A549 (cell line): ENCODE measurements around the gene ADAMTSL3. TPM values are rescaled to one million over a fixed set of nuclear protein-coding genes. Genes with fewer than 3 reads are reported as not detected.

Experiments used
- ATAC-seq, 2 experiments: fragments of 200-7000 bp in 1 of 2; fragments of >200 bp in 1 of 2; cut with Nextera tagmentation in 1 of 2; cut with Tn5 transposase in 1 of 2; 3 replicates each; pipeline versions ENCODE4 v1.8.0 to v1.9.1; 2018 to 2020; ENCODE audit warnings: mild to moderate bottlenecking in 1 of 2, moderate library complexity in 1 of 2
- CTCF ChIA-PET: fragments of 300-600 bp; sonication (Branson Sonifier 250); formaldehyde crosslinking; extraction: SDS; loops from one replicate; lab custom pipeline; 2021; ENCODE audit warnings: antibody characterized with exemption, inconsistent platforms; lab: Yijun Ruan, JAX
- POLR2A ChIA-PET: fragments of 350-600 bp; formaldehyde crosslinking; extraction: SDS; loops from one replicate; lab custom pipeline; 2021; ENCODE audit warnings: antibody characterized with exemption, inconsistent platforms; lab: Yijun Ruan, JAX
- DNase-seq, 2 experiments: peaks; one replicate each; pipeline versions ENCODE4 v3.0.0 to v3.0.0-alpha.2; 2011 to 2016; ENCODE audit warnings: low read depth in 1 of 2, low spot score in 1 of 2
- FAIRE-seq: peaks from 2 replicates; lab custom pipeline; 2011; peaks lifted over from hg19 to GRCh38; lab: Jason Lieb, UNC
- H3K27ac ChIP-seq, 2 experiments: fragments of >200 bp; sonication (Bioruptor Twin); formaldehyde crosslinking; 3 replicates each; pipeline ENCODE4 v1.5.1; 2016 to 2017
- H3K4me1 ChIP-seq: fragments of >200 bp; sonication (Bioruptor Twin); formaldehyde crosslinking; 3 replicates; pipeline ENCODE4 v1.6.1; 2016
- H3K4me2 ChIP-seq: fragments of >200 bp; sonication (Bioruptor Twin); formaldehyde crosslinking; 3 replicates; pipeline ENCODE4 v1.6.1; 2016
- H3K4me3 ChIP-seq: fragments of >200 bp; sonication (Bioruptor Twin); formaldehyde crosslinking; 3 replicates; pipeline ENCODE4 v1.5.1; 2016
- H3K9me3 ChIP-seq: fragments of >200 bp; sonication (Bioruptor Twin); formaldehyde crosslinking; 3 replicates; pipeline ENCODE4 v1.6.1; 2016
- BHLHE40 ChIP-seq: IDR thresholded peaks from 2 replicates; pipeline ENCODE4 v1.6.1; 2012; ENCODE audit warnings: low read depth, low read length, inconsistent platforms
- CBX8 ChIP-seq: fragments of 200-600 bp; sonication (generic); IDR thresholded peaks from 2 replicates; pipeline ENCODE4 v1.6.1; 2016
- CHD2 ChIP-seq: fragments of 150-350 bp; IDR thresholded peaks from 2 replicates; pipeline ENCODE4 v1.6.1; 2014; ENCODE audit warnings: low read length; ENCODE audit not compliant: partially characterized antibody
- EP300 ChIP-seq, 2 experiments: fragments of >200 bp; sonication (Bioruptor Twin); formaldehyde crosslinking; IDR thresholded peaks; 2 replicates in 1 of 2; 3 replicates in 1 of 2; pipeline ENCODE4 v1.6.1; 2016 to 2017
- FOSB ChIP-seq: fragments of 250-450 bp; sonication (Bioruptor Pico); IDR thresholded peaks from 2 replicates; pipeline ENCODE4 v1.5.0; 2020; ENCODE audit warnings: mild to moderate bottlenecking, moderate library complexity
- FOSL2 ChIP-seq, 2 experiments: fragments of 450-650 bp in 1 of 2; fragments of >200 bp in 1 of 2; sonication (Bioruptor Twin) in 1 of 2; formaldehyde crosslinking; IDR thresholded peaks; 2 replicates each; pipeline versions ENCODE4 v1.5.0 to v1.6.1; 2016 to 2020; ENCODE audit warnings: mild to moderate bottlenecking in 1 of 2, moderate library complexity in 1 of 2
- HOXB5 ChIP-seq: fragments of 250-450 bp; sonication (Bioruptor Pico); IDR thresholded peaks from 2 replicates; pipeline ENCODE4 v1.5.0; 2020; ENCODE audit warnings: mild to moderate bottlenecking, moderate library complexity
- JUNB ChIP-seq: fragments of >200 bp; sonication (Bioruptor Twin); formaldehyde crosslinking; IDR thresholded peaks from 2 replicates; pipeline ENCODE4 v1.6.1; 2016
- NFE2L2 ChIP-seq: fragments of 150-350 bp; conservative IDR thresholded peaks from 2 replicates; pipeline ENCODE4 v1.6.1; 2014; ENCODE audit warnings: low read length
- NPAS2 ChIP-seq: fragments of 250-450 bp; sonication (Bioruptor Pico); IDR thresholded peaks from 2 replicates; pipeline ENCODE4 v1.8.0; 2022; ENCODE audit warnings: mild to moderate bottlenecking, moderate library complexity, borderline replicate concordance
- PHF8 ChIP-seq: fragments of 200-600 bp; sonication (generic); IDR thresholded peaks from 2 replicates; pipeline ENCODE4 v1.6.1; 2016; ENCODE audit warnings: low read depth, mild to moderate bottlenecking, antibody characterized with exemption, moderate library complexity, borderline replicate concordance
- WGBS: methylation state at CpG from one replicate; pipeline ENCODE4 v1.1.6; 2017; ENCODE audit errors: missing lambda C conversion rate; 5-methylcytosine and 5-hydroxymethylcytosine counted together
- polyA plus RNA-seq, 4 experiments: library from polyadenylated mRNA; depleted of rRNA in 3 of 4; stranded (reverse); fragments of >200 nt; fragmentation: RNase III in 1 of 4; extraction: RNeasy Plus Mini Kit Qiagen cat#74134 plus additional on column Dnase treatment in 1 of 4; gene quantifications; 2 replicates in 3 of 4; 3 replicates in 1 of 4; pipeline ENCODE4 v1.2.3, GENCODE V29; 2011 to 2017
- TF ChIP-seq, protein P1 (sequence below): fragments of >200 bp; sonication (Bioruptor Twin); formaldehyde crosslinking; IDR thresholded peaks from 2 replicates; pipeline ENCODE4 v1.6.1; 2016
- TF ChIP-seq, protein P2 (sequence below): IDR thresholded peaks from 2 replicates; pipeline ENCODE4 v1.6.1; 2012
- TF ChIP-seq, protein P3 (sequence below): fragments of 200-600 bp; sonication (generic); IDR thresholded peaks from 2 replicates; pipeline ENCODE4 v1.6.1; 2016; ENCODE audit warnings: antibody characterized with exemption, mild to moderate bottlenecking, moderate library complexity
- TF ChIP-seq, protein P4 (sequence below): fragments of 250-450 bp; sonication (Bioruptor Pico); IDR thresholded peaks from 2 replicates; pipeline ENCODE4 v1.5.0; 2021; ENCODE audit warnings: mild to moderate bottlenecking, moderate library complexity, borderline replicate concordance

The ADAMTSL3 gene
- polyA plus RNA-seq, 2 of the 4 experiments (the other 2 are of a cell fraction): 0.22 to 0.25 TPM

DNA sequence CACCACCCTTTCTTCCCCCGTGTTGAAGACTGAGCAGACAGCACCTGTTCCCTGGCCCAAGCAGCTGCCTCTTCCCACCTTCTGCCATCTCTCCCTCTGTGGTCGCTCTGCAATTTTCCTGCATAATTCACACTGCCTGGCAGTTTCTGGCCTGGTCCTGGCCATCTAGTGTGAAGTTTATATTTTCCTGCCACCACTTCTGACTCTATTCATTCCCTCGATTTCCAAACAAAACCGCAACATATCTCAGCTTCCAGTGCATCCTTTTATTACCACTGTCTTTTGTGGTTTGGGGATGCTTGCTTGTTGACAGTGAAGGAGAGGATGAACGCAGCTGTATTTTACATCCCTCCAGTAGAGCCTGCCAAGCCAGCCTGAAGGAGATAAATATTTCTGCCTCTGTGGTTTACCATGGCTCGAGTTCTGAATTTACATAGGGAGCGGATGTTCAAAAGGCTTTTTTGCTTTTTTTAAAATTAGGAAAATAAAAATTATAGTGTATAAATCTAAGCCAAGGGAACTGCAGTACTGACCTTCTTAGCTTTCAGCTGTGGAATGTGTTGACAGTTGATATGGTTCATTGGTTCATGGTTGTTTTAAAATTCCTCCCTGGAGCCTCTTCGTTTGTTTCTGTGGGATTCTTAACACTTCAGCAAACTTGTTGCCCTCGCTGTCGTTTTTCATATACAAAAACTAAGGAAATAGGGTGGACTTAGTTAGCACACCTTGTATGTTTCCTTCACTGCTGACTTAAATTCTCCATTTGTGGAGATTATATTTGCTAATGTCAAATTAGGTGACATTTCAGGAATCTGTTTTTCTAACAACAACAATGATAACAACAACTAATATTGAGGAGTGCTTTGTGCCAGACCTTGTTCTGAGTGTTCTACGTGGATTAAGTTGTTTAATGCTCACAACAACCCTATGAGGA, 250.5 kb downstream of the ADAMTSL3 start:
- FAIRE-seq: no peak
- no peak overlapping the region for H3K27ac ChIP-seq
- H3K4me1 ChIP-seq: no peaks in the 10 kb centered on the region
- peak in 1 of 2 experiments; percentile 8; a peak in 2 of 6 replicates for ATAC-seq
- H3K4me2 ChIP-seq: no peak overlapping the region
- 20% methylated on average over 11 of the region's 11 CpGs for WGBS
- H3K4me3 ChIP-seq: no peak overlapping the region
- no peak for DNase-seq
- TF ChIP-seq NPAS2 (CRISPR knock-in tag): no peak
- CTCF ChIA-PET: no interaction called here
- H3K9me3 ChIP-seq: no peaks in the 10 kb centered on the region; the same call in 2 of the 3 replicates
- POLR2A ChIA-PET: interaction anchor here (0.7 kb wide), 1 partner anchor 9 kb away, joined by 3 read pairs; no protein-coding TSS in a partner anchor

DNA sequence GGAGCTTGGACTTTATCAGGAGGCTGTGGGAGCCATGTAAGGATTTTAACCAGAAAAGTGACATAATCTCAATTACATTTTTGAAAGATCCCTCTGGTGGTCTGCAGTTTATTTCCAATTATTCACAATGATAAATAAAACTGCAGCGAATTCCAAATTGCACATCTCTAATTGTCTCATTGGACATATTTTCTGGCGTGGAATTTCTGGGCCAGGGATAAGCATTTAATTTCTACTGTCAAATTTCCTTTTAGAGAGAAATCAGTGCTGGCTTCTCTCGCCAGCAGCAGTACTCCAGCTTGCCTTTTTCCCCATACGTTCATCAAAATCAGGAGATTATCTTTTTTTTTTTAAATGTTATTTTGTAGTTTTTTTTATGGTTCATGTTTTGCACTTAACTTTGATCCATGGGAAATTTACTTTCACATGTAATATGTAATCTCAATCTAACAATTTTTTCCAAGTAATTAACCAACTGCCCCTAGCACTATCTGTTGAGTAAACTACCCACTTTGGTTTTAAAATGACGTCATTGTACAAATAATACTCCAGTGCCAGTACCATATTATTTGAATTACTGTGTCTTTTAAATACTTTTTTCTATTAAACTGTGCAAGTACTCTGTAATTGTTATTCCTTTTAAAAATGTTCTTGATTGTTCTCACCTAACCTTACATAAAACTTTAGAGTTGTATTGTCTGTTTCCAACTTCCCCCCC, 251.8 kb downstream of the ADAMTSL3 start:
- 20% methylated on average over 5 of the region's 5 CpGs for WGBS
- DNase-seq: no peak

DNA sequence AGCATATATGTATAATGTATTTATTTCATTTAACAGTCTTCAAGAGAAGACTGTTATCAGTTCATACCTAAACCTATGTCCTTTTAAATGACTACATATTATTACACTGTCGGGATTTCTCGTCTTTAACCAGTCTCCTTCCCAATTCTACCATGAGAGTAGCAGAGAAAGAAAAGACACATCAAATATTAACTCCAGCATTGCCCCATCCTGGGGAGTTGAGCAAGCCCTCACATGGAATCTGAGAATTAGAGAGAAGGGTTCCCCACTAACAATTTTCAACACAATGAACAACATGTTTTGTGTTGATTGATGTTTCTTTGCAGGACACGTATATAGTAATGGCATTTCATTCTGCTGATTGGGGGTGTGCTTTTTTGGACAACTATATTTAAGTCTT, 257.4 kb downstream of the ADAMTSL3 start:
- Histone ChIP-seq H3K9me3 (no peaks in the 10 kb centered on the region; the same call in 2 of the 3 replicates), H3K4me2 (no peak overlapping the region), H3K4me1 (no peaks in the 10 kb centered on the region), H3K27ac (no peak overlapping the region), H3K4me3 (no peak overlapping the region)
- POLR2A ChIA-PET: no interaction called here
- DNase-seq (no peak), FAIRE-seq (peak; percentile 28), ATAC-seq (no peak)
- TF ChIP-seq HOXB5 (CRISPR knock-in tag) (no peak), PHF8 (no peak), FOSB (CRISPR knock-in tag) (no peak), EP300 (IDR thresholded peaks at IDR 0.05) (no peak), BHLHE40 (no peak), CBX8 (no peak), CHD2 (no peak), JUNB (no peak), NFE2L2 (no peak)
- TF ChIP-seq, protein P1, sequence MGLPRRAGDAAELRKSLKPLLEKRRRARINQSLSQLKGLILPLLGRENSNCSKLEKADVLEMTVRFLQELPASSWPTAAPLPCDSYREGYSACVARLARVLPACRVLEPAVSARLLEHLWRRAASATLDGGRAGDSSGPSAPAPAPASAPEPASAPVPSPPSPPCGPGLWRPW: no peak
- TF ChIP-seq, protein P2, sequence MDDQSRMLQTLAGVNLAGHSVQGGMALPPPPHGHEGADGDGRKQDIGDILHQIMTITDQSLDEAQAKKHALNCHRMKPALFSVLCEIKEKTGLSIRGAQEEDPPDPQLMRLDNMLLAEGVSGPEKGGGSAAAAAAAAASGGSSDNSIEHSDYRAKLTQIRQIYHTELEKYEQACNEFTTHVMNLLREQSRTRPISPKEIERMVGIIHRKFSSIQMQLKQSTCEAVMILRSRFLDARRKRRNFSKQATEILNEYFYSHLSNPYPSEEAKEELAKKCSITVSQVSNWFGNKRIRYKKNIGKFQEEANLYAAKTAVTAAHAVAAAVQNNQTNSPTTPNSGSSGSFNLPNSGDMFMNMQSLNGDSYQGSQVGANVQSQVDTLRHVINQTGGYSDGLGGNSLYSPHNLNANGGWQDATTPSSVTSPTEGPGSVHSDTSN: no peak
- CTCF ChIA-PET: no interaction called here
- 9% methylated on average over 3 of the region's 3 CpGs for WGBS

More for the DNA sequence above, 251.8 kb downstream of the ADAMTSL3 start:
- Histone ChIP-seq H3K9me3 (no peaks in the 10 kb centered on the region; the same call in 2 of the 3 replicates), H3K4me2 (no peak overlapping the region), H3K4me3 (no peak overlapping the region), H3K4me1 (no peaks in the 10 kb centered on the region), H3K27ac (no peak overlapping the region)
- POLR2A ChIA-PET: no interaction called here
- no peak for TF ChIP-seq FOSL2 (IDR thresholded peaks at IDR 0.05)
- peak; percentile 47 for TF ChIP-seq FOSL2 (CRISPR knock-in tag; IDR thresholded peaks at IDR 0.05)
- TF ChIP-seq, protein P3, sequence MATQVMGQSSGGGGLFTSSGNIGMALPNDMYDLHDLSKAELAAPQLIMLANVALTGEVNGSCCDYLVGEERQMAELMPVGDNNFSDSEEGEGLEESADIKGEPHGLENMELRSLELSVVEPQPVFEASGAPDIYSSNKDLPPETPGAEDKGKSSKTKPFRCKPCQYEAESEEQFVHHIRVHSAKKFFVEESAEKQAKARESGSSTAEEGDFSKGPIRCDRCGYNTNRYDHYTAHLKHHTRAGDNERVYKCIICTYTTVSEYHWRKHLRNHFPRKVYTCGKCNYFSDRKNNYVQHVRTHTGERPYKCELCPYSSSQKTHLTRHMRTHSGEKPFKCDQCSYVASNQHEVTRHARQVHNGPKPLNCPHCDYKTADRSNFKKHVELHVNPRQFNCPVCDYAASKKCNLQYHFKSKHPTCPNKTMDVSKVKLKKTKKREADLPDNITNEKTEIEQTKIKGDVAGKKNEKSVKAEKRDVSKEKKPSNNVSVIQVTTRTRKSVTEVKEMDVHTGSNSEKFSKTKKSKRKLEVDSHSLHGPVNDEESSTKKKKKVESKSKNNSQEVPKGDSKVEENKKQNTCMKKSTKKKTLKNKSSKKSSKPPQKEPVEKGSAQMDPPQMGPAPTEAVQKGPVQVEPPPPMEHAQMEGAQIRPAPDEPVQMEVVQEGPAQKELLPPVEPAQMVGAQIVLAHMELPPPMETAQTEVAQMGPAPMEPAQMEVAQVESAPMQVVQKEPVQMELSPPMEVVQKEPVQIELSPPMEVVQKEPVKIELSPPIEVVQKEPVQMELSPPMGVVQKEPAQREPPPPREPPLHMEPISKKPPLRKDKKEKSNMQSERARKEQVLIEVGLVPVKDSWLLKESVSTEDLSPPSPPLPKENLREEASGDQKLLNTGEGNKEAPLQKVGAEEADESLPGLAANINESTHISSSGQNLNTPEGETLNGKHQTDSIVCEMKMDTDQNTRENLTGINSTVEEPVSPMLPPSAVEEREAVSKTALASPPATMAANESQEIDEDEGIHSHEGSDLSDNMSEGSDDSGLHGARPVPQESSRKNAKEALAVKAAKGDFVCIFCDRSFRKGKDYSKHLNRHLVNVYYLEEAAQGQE: no peak
- TF ChIP-seq, protein P4, sequence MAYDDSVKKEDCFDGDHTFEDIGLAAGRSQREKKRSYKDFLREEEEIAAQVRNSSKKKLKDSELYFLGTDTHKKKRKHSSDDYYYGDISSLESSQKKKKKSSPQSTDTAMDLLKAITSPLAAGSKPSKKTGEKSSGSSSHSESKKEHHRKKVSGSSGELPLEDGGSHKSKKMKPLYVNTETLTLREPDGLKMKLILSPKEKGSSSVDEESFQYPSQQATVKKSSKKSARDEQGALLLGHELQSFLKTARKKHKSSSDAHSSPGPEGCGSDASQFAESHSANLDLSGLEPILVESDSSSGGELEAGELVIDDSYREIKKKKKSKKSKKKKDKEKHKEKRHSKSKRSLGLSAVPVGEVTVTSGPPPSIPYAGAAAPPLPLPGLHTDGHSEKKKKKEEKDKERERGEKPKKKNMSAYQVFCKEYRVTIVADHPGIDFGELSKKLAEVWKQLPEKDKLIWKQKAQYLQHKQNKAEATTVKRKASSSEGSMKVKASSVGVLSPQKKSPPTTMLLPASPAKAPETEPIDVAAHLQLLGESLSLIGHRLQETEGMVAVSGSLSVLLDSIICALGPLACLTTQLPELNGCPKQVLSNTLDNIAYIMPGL (CRISPR knock-in tag): no peak
- FAIRE-seq: no peak
- CTCF ChIA-PET: interaction anchor here (1.2 kb wide), 1 partner anchor 10 kb away, joined by 3 read pairs; no protein-coding TSS in a partner anchor
- no peak for ATAC-seq
